Mesothelial cell of epicardium (in vitro differentiated cells): ENCODE measurements around the gene PDPR. TPM values are rescaled to one million over a fixed set of nuclear protein-coding genes. Genes with fewer than 3 reads are reported as not detected.

Experiments
- total RNA-seq: library from RNA; stranded (reverse); gene quantifications from 3 replicates; pipeline ENCODE4 v1.2.1, GENCODE V29; 2021

The PDPR gene
- total RNA-seq, 1 donor from 2014 or later, result 33.3 TPM

Other genes starting within 250 kb of the PDPR start
- 2.2 to 2.4 TPM (median 2.4 TPM) in 3 replicates for gene CLEC18A, start 163.0 kb upstream of the PDPR start, total RNA-seq
- 0.16 TPM in 1 of 3 replicates, not detected in the others for gene CLEC18C, start 59.5 kb downstream of the PDPR start, total RNA-seq
- 27.9 to 28.5 TPM (median 28.4 TPM) in 3 replicates for gene EXOSC6, start 137.6 kb downstream of the PDPR start, total RNA-seq
- gene AARS1, start 175.2 kb downstream of the PDPR start, total RNA-seq, result 81.5 to 90.2 TPM (median 81.8 TPM) in 3 replicates
- 29.7 to 31.2 TPM (median 30.9 TPM) in 3 replicates for gene DDX19B, start 184.9 kb downstream of the PDPR start, total RNA-seq
- gene DDX19A, start 232.6 kb downstream of the PDPR start, total RNA-seq, result 50.5 to 54.9 TPM (median 51.5 TPM) in 3 replicates